HFFc6 (cell line): ENCODE results near the gene PLB1. TPM values are rescaled to one million over a fixed set of nuclear protein-coding genes. Genes with fewer than 3 reads are reported as not detected.

Source experiments
- DNase-seq: peaks from one replicate; pipeline ENCODE4 v3.0.0-alpha.2; 2018
- H3K27ac Mint-ChIP-seq: 2 replicates; pipeline ENCODE4 v1.8.0; 2020; ENCODE audit warnings: mild to moderate bottlenecking, mixed read lengths
- H3K27me3 Mint-ChIP-seq: 2 replicates; pipeline ENCODE4 v1.8.0; 2021; ENCODE audit warnings: mild to moderate bottlenecking, moderate library complexity, mixed read lengths; ENCODE audit not compliant: insufficient read depth
- H3K36me3 Mint-ChIP-seq: 2 replicates; pipeline ENCODE4 v1.8.0; 2021; ENCODE audit warnings: low read depth, mixed read lengths
- H3K4me1 Mint-ChIP-seq: 2 replicates; pipeline ENCODE4 v1.8.0; 2020; ENCODE audit warnings: low read depth, mixed read lengths
- H3K4me3 Mint-ChIP-seq: 2 replicates; pipeline ENCODE4 v1.8.0; 2020; ENCODE audit warnings: mild to moderate bottlenecking, moderate library complexity, mixed read lengths
- H3K9me3 Mint-ChIP-seq: 2 replicates; pipeline ENCODE4 v1.8.0; 2020; ENCODE audit warnings: mild to moderate bottlenecking, mixed read lengths
- total RNA-seq, 6 experiments: library from RNA; stranded (reverse); fragmentation: NEBNext Ultra II Directional; extraction: Animal tissue kit (Norgen Biotek cat#: 25700); gene quantifications; 2 replicates in 1 of 6; 3 replicates in 5 of 6; pipeline ENCODE4 v1.2.3, GENCODE V29; 2021
- TF ChIP-seq, protein P1 (sequence below): fragments of 200-600 bp; sonication (generic); IDR thresholded peaks from 2 replicates; pipeline ENCODE4 v1.5.0; 2021; ENCODE audit warnings: antibody characterized with exemption, mild to moderate bottlenecking

The PLB1 gene
- total RNA-seq, 6 experiments from 2014 or later = 0.36 to 0.95 (median 0.62) TPM

DNA sequence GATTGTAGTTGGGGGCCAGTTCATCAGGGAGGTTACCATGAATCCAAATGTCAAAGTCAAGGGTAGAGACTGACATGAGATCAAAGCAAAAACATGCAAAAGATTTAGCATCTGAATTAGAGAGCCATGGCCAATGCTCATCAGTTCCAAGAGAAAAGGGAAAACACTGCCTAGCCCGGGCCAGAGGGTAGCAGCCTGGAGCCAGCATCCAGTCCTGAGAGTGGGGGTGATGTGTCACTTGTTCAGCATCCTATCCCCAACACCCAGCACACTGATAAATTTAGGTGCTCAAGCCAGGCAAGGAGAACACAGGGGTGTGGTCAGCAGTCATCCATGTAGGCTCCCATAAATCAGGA is 178.8 kb downstream of the PLB1 start:
- peaks cover 5% of the 10 kb centered on the region; the same call in 1 of the 2 replicates for H3K36me3 Mint-ChIP-seq
- H3K27me3 Mint-ChIP-seq = peaks cover 6% of the 10 kb centered on the region
- peak overlapping the region; percentile 61; the same call in 1 of the 2 replicates for H3K27ac Mint-ChIP-seq
- no peaks in the 10 kb centered on the region for H3K9me3 Mint-ChIP-seq
- H3K4me1 Mint-ChIP-seq = peaks cover 29% of the 10 kb centered on the region
- H3K4me3 Mint-ChIP-seq = peak overlapping the region; percentile 36; the same call in 1 of the 2 replicates
- DNase-seq = no peak
- TF ChIP-seq, protein P1, sequence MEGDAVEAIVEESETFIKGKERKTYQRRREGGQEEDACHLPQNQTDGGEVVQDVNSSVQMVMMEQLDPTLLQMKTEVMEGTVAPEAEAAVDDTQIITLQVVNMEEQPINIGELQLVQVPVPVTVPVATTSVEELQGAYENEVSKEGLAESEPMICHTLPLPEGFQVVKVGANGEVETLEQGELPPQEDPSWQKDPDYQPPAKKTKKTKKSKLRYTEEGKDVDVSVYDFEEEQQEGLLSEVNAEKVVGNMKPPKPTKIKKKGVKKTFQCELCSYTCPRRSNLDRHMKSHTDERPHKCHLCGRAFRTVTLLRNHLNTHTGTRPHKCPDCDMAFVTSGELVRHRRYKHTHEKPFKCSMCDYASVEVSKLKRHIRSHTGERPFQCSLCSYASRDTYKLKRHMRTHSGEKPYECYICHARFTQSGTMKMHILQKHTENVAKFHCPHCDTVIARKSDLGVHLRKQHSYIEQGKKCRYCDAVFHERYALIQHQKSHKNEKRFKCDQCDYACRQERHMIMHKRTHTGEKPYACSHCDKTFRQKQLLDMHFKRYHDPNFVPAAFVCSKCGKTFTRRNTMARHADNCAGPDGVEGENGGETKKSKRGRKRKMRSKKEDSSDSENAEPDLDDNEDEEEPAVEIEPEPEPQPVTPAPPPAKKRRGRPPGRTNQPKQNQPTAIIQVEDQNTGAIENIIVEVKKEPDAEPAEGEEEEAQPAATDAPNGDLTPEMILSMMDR = no peak

DNA sequence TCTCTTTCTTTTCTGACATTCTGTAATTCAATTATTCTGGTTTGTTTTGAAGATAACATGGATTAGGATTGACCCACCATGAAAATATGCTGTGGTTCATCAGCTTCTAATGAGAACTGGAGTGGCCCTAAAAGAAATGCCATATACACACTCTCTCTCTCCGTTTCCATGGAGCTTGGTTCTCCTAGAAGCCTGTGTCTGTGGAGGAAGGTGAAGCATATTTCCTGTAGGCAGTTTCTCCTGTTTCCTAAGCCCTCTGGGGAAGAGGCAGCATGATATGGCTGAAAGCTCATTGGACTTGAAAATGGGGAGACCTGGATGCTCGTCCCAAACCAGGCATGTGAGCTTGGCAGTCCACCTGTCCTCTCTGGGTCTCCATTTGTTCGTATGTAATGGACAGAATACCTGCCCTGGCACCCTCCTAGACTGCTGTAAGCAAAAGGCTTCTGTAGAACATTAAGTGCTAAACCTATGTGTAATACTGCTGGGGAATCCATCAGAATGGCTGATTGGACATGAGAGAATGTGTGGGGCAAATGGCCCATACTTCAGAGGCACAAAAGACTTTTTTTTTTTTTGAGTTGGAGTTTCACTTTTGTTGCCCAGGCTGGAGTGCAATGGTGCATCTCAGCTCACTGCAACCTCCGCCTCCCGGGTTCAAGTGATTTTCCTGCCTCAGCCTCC is 180.4 kb downstream of the PLB1 start:
- TF ChIP-seq, protein P1 = no peak
- peak; percentile 28 for DNase-seq
- peaks cover 5% of the 10 kb centered on the region; the same call in 1 of the 2 replicates for H3K36me3 Mint-ChIP-seq
- peaks cover 35% of the 10 kb centered on the region for H3K4me1 Mint-ChIP-seq
- H3K9me3 Mint-ChIP-seq = no peaks in the 10 kb centered on the region
- H3K27ac Mint-ChIP-seq = no peak overlapping the region
- peaks cover 1% of the 10 kb centered on the region for H3K27me3 Mint-ChIP-seq
- no peak overlapping the region for H3K4me3 Mint-ChIP-seq

GRCh38 chr2:28678175-28678855 is 182.5 kb downstream of the PLB1 start:
- TF ChIP-seq, protein P1 = no peak
- Mint-ChIP-seq H3K36me3 (no peaks in the 10 kb centered on the region), H3K9me3 (no peaks in the 10 kb centered on the region), H3K27me3 (peaks cover 1% of the 10 kb centered on the region; the same call in 1 of the 2 replicates), H3K4me1 (peaks cover 49% of the 10 kb centered on the region), H3K4me3 (no peak overlapping the region), H3K27ac (no peak overlapping the region)
- DNase-seq = no peak

- H3K27ac Mint-ChIP-seq = no peak overlapping the region
- H3K27me3 Mint-ChIP-seq = peaks cover 1% of the 10 kb centered on the region; the same call in 1 of the 2 replicates
- H3K4me1 Mint-ChIP-seq = peaks cover 50% of the 10 kb centered on the region
- no peaks in the 10 kb centered on the region for H3K9me3 Mint-ChIP-seq
- DNase-seq = no peak
- no peak overlapping the region for H3K4me3 Mint-ChIP-seq
- no peaks in the 10 kb centered on the region for H3K36me3 Mint-ChIP-seq
- TF ChIP-seq, protein P1 = no peak
Measured at GRCh38 chr2:28678944-28679343, 183.1 kb downstream of the PLB1 start.

- Mint-ChIP-seq H3K4me3 (no peak overlapping the region), H3K4me1 (peaks cover 34% of the 10 kb centered on the region), H3K27ac (no peak overlapping the region), H3K9me3 (no peaks in the 10 kb centered on the region), H3K36me3 (no peaks in the 10 kb centered on the region), H3K27me3 (peaks cover 1% of the 10 kb centered on the region; the same call in 1 of the 2 replicates)
- TF ChIP-seq, protein P1 = no peak
- no peak for DNase-seq
Measured at GRCh38 chr2:28680657-28681056, 184.8 kb downstream of the PLB1 start.
